Muscle layer of colon (tissue), 2 donors: ENCODE data around the gene SURF2.

Experiments used
- H3K27ac ChIP-seq: one replicate; pipeline ENCODE4 v1.7.0; 2013; ENCODE audit warnings: low read depth, mild to moderate bottlenecking, low read length, moderate library complexity
- H3K27me3 ChIP-seq, 2 donors: one replicate each; pipeline ENCODE4 v1.7.0; 2013; ENCODE audit warnings: low read length in 2 of 2, mild to moderate bottlenecking in 2 of 2; ENCODE audit not compliant: insufficient read depth in 2 of 2, control insufficient read depth in 1 of 2
- H3K36me3 ChIP-seq: one replicate; pipeline ENCODE4 v1.7.0; 2013; ENCODE audit warnings: mild to moderate bottlenecking, low read length; ENCODE audit not compliant: insufficient read depth
- H3K4me1 ChIP-seq: one replicate; pipeline ENCODE4 v1.7.0; 2013; ENCODE audit warnings: mild to moderate bottlenecking, low read length; ENCODE audit not compliant: insufficient read depth
- H3K4me3 ChIP-seq, 2 donors: one replicate each; pipeline ENCODE4 v1.7.0; 2013; ENCODE audit warnings: low read length in 2 of 2, low read depth in 1 of 2, mild to moderate bottlenecking in 1 of 2, moderate library complexity in 1 of 2
- H3K9ac ChIP-seq: one replicate; pipeline ENCODE4 v1.7.0; 2013; ENCODE audit warnings: low read length
- H3K9me3 ChIP-seq: one replicate; pipeline ENCODE4 v1.7.0; 2013; ENCODE audit warnings: mild to moderate bottlenecking, low read length
- donor health status: abdominal sarcoma.
- donor health status: Adenocarcinoma of cecum.

Gene SURF2

DNA sequence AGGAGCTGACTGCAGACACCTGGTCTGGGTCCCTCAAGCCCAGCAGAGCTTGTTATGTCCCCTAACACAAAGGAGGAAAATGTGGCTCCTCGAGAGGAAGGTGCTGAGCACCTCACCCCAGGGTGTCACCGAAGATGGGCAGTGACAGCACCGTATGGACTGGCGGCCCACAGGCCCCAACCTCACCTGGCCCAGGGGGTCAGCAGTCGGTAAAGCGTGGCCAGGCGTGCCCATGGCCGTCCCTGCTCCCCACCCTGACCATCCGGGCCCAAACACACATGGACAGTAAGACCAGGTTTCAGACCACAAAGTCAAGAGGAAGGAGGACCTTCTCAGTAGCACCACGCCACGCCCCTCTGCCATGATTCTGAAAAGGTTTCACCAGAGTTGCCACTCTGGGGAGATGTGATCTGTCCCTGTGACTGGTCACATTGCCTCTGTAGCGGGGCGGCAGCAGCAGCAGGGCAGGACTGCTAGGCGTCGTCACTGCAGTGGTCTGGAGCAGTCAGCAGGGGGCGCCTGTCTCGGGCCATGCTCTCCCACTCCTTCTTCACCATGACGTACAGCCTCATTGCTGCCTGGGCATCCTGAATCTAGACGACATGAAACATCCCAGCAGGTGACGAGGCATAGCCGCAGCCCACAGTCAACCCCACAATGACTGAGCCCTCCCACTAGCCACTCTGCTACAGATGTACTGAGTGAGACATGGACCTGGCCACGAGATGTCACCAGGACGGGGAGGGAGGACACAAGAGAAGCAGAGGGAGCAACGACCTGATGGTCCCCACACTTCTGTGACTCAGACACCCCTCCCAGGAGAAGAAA, 50.3 kb downstream of the SURF2 start:
- Histone ChIP-seq H3K9me3 (no peaks in the 10 kb centered on the region), H3K27me3 (no peaks in the 10 kb centered on the region), H3K27ac (no peak overlapping the region), H3K4me3 (no peak overlapping the region), H3K36me3 (peaks cover 58% of the 10 kb centered on the region), H3K4me1 (no peaks in the 10 kb centered on the region), H3K9ac (no peak overlapping the region)

- no peaks in the 10 kb centered on the region for H3K4me1 ChIP-seq
- no peaks in the 10 kb centered on the region for H3K27me3 ChIP-seq
- no peak overlapping the region for H3K4me3 ChIP-seq
- no peak overlapping the region for H3K27ac ChIP-seq
- H3K36me3 ChIP-seq = peaks cover 67% of the 10 kb centered on the region
- H3K9me3 ChIP-seq = no peaks in the 10 kb centered on the region
- no peak overlapping the region for H3K9ac ChIP-seq
Measured at GRCh38 chr9:133408042-133408441, 51.7 kb downstream of the SURF2 start.
